ENCODE results near the gene INPP5A.
"Not testable (repeated sequence)": the region's sequence is repeated elsewhere in the genome, so short reads cannot be mapped to it uniquely, and the experiment has no call there.

INPP5A gene

DNA sequence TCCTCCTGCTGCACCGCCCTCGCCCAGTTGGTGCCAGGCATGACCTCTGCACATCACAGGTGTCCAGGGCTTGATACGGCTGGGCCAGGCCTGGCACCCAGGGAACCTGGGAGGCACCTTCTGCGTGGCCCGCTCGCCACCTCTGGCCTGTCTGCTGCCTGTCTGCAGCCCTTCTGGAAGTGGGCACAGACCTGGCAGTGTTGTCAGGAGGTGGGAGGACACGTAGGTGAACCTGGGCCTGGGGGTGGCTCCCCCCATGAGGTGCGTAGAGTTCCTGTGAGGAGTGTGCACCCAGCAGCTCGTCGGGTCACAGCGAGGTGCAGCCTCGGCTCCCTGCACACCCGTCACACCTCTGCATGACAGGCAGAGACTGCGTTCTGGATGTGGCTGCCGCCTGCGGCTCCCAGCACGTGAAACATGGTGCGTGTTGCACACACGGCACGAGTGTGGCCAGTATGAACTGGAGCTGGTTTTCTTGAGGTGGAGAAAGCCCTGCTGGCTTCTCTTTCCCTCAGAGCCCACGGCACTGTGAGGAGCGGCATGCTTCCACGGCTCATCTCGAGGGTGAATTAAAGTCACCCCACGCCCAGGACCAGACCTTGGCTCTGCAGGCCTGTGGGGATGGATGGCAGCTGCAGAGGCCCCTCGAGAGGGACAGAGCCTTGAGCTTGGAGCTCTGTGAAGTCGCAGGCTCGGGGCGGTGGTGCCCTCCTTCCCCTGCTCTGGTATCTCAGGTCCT, 24.8 kb downstream of the INPP5A start:
- Mint-ChIP-seq H3K4me1 (peaks cover 42 to 71% of the 10 kb centered on the region in 2 donors), H3K4me3 (no peak overlapping the region), H3K36me3 (peaks cover 0 to 12% of the 10 kb centered on the region in 2 donors), H3K27me3 (no peaks in the 10 kb centered on the region), H3K9me3 (no peaks in the 10 kb centered on the region), H3K27ac (no peak overlapping the region)
- DNase-seq (no peak), ATAC-seq (replicated peaks) (no peak)

- H3K9me3 Mint-ChIP-seq = no peaks in the 10 kb centered on the region
- H3K27me3 Mint-ChIP-seq = no peaks in the 10 kb centered on the region
- ATAC-seq (replicated peaks) = no peak
- H3K4me3 Mint-ChIP-seq = no peak overlapping the region
- no peak for DNase-seq
- no peak overlapping the region for H3K27ac Mint-ChIP-seq
- H3K36me3 Mint-ChIP-seq = peaks cover 0 to 12% of the 10 kb centered on the region in 2 donors
- H3K4me1 Mint-ChIP-seq = peaks cover 40 to 71% of the 10 kb centered on the region in 2 donors
These were observed 25.4 kb downstream of the INPP5A start for GRCh38 chr10:132562916-132563456.

GRCh38 chr10:132563485-132564248, 26.1 kb downstream of the INPP5A start:
- Mint-ChIP-seq H3K27ac (peak overlapping the region; percentile 78), H3K4me3 (peak overlapping the region in 1 of 2 donors; percentile 2), H3K9me3 (no peaks in the 10 kb centered on the region), H3K27me3 (no peaks in the 10 kb centered on the region), H3K36me3 (peaks cover 0 to 12% of the 10 kb centered on the region in 2 donors), H3K4me1 (peaks cover 40 to 71% of the 10 kb centered on the region in 2 donors)
- DNase-seq (no peak), ATAC-seq (replicated peaks) (peak in 1 of 2 donors; percentile 38)

- Mint-ChIP-seq H3K9me3 (no peaks in the 10 kb centered on the region), H3K27ac (peak overlapping the region; percentile 78), H3K27me3 (no peaks in the 10 kb centered on the region), H3K4me1 (peaks cover 37 to 66% of the 10 kb centered on the region in 2 donors), H3K4me3 (peak overlapping the region in 1 of 2 donors; percentile 2), H3K36me3 (peaks cover 0 to 12% of the 10 kb centered on the region in 2 donors)
- DNase-seq (no peak), ATAC-seq (replicated peaks) (no peak)
These were observed 26.6 kb downstream of the INPP5A start for GRCh38 chr10:132564249-132564605.

DNA sequence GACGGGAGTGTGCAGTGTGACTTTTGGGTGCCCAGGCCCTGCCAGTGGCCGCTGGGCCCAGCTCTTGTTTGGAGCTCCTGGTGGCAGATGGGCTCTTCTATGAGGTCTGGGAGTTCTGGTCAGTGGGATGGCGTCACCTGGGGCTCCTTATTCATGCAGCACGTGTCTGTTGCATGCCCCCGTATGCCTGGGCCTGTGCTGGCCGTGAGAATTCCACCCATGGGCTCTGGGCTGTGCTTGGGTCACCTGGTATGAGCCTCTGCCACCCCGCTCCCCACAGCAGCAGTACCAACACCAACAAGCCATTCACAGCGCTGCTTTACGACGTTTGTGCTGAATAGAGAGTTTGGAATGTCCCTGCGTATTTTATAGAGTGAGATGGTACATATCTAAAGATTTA, 27.1 kb downstream of the INPP5A start:
- no peaks in the 10 kb centered on the region for H3K9me3 Mint-ChIP-seq
- DNase-seq (no peak), ATAC-seq (replicated peaks) (no peak)
- no peak overlapping the region for H3K27ac Mint-ChIP-seq
- H3K4me1 Mint-ChIP-seq = peaks cover 33 to 61% of the 10 kb centered on the region in 2 donors
- peaks cover 0 to 9% of the 10 kb centered on the region in 2 donors for H3K36me3 Mint-ChIP-seq
- H3K27me3 Mint-ChIP-seq = no peaks in the 10 kb centered on the region
- H3K4me3 Mint-ChIP-seq = no peak overlapping the region

- Mint-ChIP-seq H3K27ac (no peak overlapping the region), H3K4me1 (peaks cover 29 to 52% of the 10 kb centered on the region in 2 donors), H3K36me3 (peaks cover 0 to 5% of the 10 kb centered on the region in 2 donors), H3K27me3 (no peaks in the 10 kb centered on the region), H3K4me3 (no peak overlapping the region), H3K9me3 (no peaks in the 10 kb centered on the region)
- DNase-seq (no peak), ATAC-seq (replicated peaks) (no peak)
These were observed 28.1 kb downstream of the INPP5A start for GRCh38 chr10:132565516-132566209.

GRCh38 chr10:132566892-132567291, 29.3 kb downstream of the INPP5A start:
- H3K4me1 Mint-ChIP-seq = peaks cover 29 to 39% of the 10 kb centered on the region in 2 donors
- ATAC-seq (replicated peaks) (no peak), DNase-seq (no peak)
- no peaks in the 10 kb centered on the region for H3K9me3 Mint-ChIP-seq
- no peak overlapping the region for H3K4me3 Mint-ChIP-seq
- H3K27me3 Mint-ChIP-seq = no peaks in the 10 kb centered on the region
- H3K27ac Mint-ChIP-seq = peak overlapping the region; percentile 28
- H3K36me3 Mint-ChIP-seq = peaks cover 0 to 5% of the 10 kb centered on the region in 2 donors

- no peak for ATAC-seq (replicated peaks)
- H3K9me3 Mint-ChIP-seq = no peaks in the 10 kb centered on the region
- no peak for DNase-seq
These were observed 32.7 kb downstream of the INPP5A start for GRCh38 chr10:132570265-132570664.

GRCh38 chr10:132570771-132571649, 33.4 kb downstream of the INPP5A start:
- no peak overlapping the region for H3K4me3 Mint-ChIP-seq
- ATAC-seq (replicated peaks) (peak; percentile 64 to 67), DNase-seq (peak; percentile 78)
- H3K36me3 Mint-ChIP-seq = no peaks in the 10 kb centered on the region
- H3K27me3 Mint-ChIP-seq = no peaks in the 10 kb centered on the region
- peaks cover 5 to 20% of the 10 kb centered on the region in 2 donors for H3K4me1 Mint-ChIP-seq
- H3K9me3 Mint-ChIP-seq = no peaks in the 10 kb centered on the region
- no peak overlapping the region for H3K27ac Mint-ChIP-seq

More at GRCh38 chr10:132570265-132570664, 32.7 kb downstream of the INPP5A start:
- no peak overlapping the region for H3K27ac Mint-ChIP-seq
- peaks cover 0 to 5% of the 10 kb centered on the region in 2 donors for H3K36me3 Mint-ChIP-seq
- no peaks in the 10 kb centered on the region for H3K27me3 Mint-ChIP-seq
- peak overlapping the region in 1 of 2 donors; percentile 12 for H3K4me3 Mint-ChIP-seq
- H3K4me1 Mint-ChIP-seq = peaks cover 11 to 19% of the 10 kb centered on the region in 2 donors

DNA sequence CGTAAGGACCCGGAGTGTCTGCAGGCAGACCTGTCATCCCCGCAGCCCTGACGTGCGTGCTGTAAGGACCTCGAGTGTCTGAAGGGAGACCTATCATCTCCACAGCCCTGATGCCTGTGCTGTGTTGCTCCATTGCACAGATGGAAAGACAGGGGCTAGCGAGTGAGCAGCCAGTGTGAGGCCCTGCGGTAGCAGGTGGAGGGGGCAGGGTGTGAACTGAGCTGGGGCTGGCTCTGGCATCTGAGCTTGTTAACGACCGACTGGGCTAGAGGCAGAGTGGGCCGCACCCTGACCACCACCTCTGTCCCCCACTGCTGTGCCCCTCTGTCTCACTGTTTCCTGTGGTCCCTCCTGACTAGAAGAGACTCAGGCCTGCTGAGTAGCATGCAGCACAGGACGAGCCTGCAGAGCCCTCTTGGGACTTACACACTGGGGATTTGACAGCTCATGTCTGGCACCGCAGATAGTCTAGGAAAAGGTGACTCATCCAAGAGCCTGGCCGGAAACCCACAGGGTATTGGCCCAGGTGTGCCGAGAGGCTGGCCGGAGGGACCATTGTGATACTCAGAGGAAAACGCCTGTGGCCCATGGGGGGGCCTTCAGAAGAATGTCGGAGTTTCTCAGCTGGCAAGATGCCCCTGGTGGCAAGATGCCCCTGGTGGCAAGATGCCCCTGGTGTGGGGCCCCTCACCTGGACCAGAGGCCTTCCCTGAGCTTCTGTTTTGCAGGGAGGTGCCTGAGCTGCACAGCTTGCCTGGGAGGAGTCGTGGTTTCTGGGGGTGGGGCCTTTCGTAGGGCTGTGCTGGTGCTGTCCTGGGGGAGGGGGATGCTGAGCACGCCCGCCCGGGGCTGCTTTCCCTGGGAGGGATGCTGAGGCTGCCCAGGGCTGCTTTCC, 34.3 kb downstream of the INPP5A start:
- peaks cover 0 to 2% of the 10 kb centered on the region in 2 donors for H3K36me3 Mint-ChIP-seq
- DNase-seq (peak; percentile 96), ATAC-seq (replicated peaks) (peak; percentile 74 to 77)
- H3K27me3 Mint-ChIP-seq = no peaks in the 10 kb centered on the region
- H3K4me1 Mint-ChIP-seq = peaks cover 4 to 28% of the 10 kb centered on the region in 2 donors
- no peak overlapping the region for H3K4me3 Mint-ChIP-seq
- H3K27ac Mint-ChIP-seq = no peak overlapping the region
- no peaks in the 10 kb centered on the region for H3K9me3 Mint-ChIP-seq

- DNase-seq (no peak), ATAC-seq (replicated peaks) (no peak)
- no peak overlapping the region for H3K4me3 Mint-ChIP-seq
- peaks cover 0 to 30% of the 10 kb centered on the region in 2 donors for H3K4me1 Mint-ChIP-seq
- no peaks in the 10 kb centered on the region for H3K27me3 Mint-ChIP-seq
- H3K27ac Mint-ChIP-seq = no peak overlapping the region
- H3K36me3 Mint-ChIP-seq = peaks cover 0 to 2% of the 10 kb centered on the region in 2 donors
- H3K9me3 Mint-ChIP-seq = no peaks in the 10 kb centered on the region
These were observed 35.0 kb downstream of the INPP5A start for GRCh38 chr10:132572545-132572937.

GRCh38 chr10:132572946-132573345, 35.4 kb downstream of the INPP5A start:
- not testable (repeated sequence) for H3K4me3 Mint-ChIP-seq

More at GRCh38 chr10:132572946-132573345, 35.4 kb downstream of the INPP5A start:
- H3K9me3 Mint-ChIP-seq; H3K36me3 Mint-ChIP-seq; ATAC-seq (replicated peaks); H3K27me3 Mint-ChIP-seq; DNase-seq; H3K27ac Mint-ChIP-seq: not testable (repeated sequence)
- peaks cover 0 to 34% of the 10 kb centered on the region in 2 donors for H3K4me1 Mint-ChIP-seq
